Testis (tissue), 2 donors: ENCODE data around the gene MAP3K12.
"Not testable (repeated sequence)": the region's sequence is repeated elsewhere in the genome, so short reads cannot be mapped to it uniquely, and the experiment has no call there.

Source experiments
- POLR2A ChIP-seq: fragments of 450-650 bp; IDR thresholded peaks from one replicate; pipeline ENCODE4 v1.6.1; 2017; ENCODE audit warnings: antibody characterized with exemption, mild to moderate bottlenecking, moderate library complexity
- TF ChIP-seq, protein P1 (sequence below), 3 experiments: fragments of 450-650 bp in 2 of 3; fragments of 200-600 bp in 1 of 3; sonication (generic) in 1 of 3; IDR thresholded peaks; one replicate each; pipeline ENCODE4 v1.5.1; 2016 to 2019; ENCODE audit warnings: antibody characterized with exemption in 3 of 3, mild to moderate bottlenecking in 2 of 3, moderate library complexity in 1 of 3

DNA sequence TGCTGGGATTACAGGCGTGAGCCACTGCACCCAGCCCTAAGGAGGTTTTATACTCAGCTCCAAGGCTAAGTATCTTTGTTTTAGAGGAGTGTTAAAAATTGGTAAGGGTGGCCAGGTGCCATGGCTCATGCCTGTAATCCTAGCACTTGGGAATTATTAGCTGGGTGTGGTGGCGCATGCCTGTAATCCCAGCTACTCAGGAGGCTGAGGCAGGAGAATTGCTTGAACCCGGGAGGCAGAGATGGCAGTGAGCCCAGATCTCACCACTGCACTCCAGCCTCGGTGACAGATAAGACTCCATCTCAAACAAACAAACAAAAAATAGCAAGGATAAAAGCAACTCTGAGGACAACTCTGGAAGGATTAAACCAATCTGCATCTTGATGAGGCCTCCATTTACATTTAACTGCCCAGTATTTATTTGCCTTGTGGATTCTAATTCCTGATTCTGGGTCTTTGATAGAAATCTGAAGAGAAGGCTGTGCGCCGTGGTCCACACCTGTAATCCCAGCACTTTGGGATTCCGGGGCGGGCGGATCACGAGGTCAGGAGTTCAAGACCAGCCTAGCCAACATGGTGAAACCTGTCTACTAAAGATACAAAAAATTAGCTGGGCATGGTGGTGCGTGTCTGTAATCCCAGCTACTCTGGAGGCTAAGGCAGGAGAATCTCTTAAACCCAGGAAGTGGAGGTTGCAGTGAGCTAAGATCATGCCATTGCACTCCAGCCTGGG, 54.5 kb downstream of the MAP3K12 start:
- TF ChIP-seq, protein P1, sequence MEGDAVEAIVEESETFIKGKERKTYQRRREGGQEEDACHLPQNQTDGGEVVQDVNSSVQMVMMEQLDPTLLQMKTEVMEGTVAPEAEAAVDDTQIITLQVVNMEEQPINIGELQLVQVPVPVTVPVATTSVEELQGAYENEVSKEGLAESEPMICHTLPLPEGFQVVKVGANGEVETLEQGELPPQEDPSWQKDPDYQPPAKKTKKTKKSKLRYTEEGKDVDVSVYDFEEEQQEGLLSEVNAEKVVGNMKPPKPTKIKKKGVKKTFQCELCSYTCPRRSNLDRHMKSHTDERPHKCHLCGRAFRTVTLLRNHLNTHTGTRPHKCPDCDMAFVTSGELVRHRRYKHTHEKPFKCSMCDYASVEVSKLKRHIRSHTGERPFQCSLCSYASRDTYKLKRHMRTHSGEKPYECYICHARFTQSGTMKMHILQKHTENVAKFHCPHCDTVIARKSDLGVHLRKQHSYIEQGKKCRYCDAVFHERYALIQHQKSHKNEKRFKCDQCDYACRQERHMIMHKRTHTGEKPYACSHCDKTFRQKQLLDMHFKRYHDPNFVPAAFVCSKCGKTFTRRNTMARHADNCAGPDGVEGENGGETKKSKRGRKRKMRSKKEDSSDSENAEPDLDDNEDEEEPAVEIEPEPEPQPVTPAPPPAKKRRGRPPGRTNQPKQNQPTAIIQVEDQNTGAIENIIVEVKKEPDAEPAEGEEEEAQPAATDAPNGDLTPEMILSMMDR (IDR thresholded peaks at IDR 0.05) = not testable (repeated sequence)
- not testable (repeated sequence) for TF ChIP-seq POLR2A
